Endothelial cell of umbilical vein (primary cell): ENCODE results near the gene PLCD3. TPM values are rescaled to one million over a fixed set of nuclear protein-coding genes. Genes with fewer than 3 reads are reported as not detected.
"Not testable (repeated sequence)": the region's sequence is repeated elsewhere in the genome, so short reads cannot be mapped to it uniquely, and the experiment has no call there.

Source experiments
- BruUV-seq: library from RNA; stranded (reverse); fragments of 400-500 nt; replicated peaks from 2 replicates; lab custom pipeline; 2021; lab: Mats Ljungman, UMichigan
- CTCF ChIA-PET: fragments of 300-600, 350-600 bp; sonication (Branson Sonifier 250); formaldehyde crosslinking; loops from one replicate; lab custom pipeline; 2021; ENCODE audit warnings: antibody characterized with exemption, inconsistent platforms; lab: Charles Lee
- POLR2A ChIA-PET: fragments of 300-600, 350-600 bp; sonication (Branson Sonifier 250); formaldehyde crosslinking; loops from one replicate; lab custom pipeline; 2021; ENCODE audit warnings: antibody characterized with exemption, inconsistent platforms; lab: Charles Lee
- DNase-seq: peaks from one replicate; pipeline ENCODE4 v3.0.0-alpha.2; 2011; ENCODE audit warnings: low read depth, low spot score
- FAIRE-seq: peaks from 2 replicates; lab custom pipeline; 2011; peaks lifted over from hg19 to GRCh38; lab: Jason Lieb, UNC
- H2AFZ ChIP-seq: 2 replicates; pipeline ENCODE4 v1.6.0; 2012; ENCODE audit warnings: low read depth, low read length, control low read depth, inconsistent platforms
- H3K27ac ChIP-seq: 2 replicates; pipeline ENCODE4 v1.5.1; 2011; ENCODE audit warnings: low read depth, mild to moderate bottlenecking, control low read depth, low read length, moderate library complexity; ENCODE audit not compliant: insufficient read depth
- H3K27me3 ChIP-seq, 2 experiments: 2 replicates each; pipeline versions ENCODE4 v1.6.0 to v1.6.1; 2011; ENCODE audit warnings: low read length in 2 of 2, mixed read lengths in 1 of 2; ENCODE audit not compliant: control insufficient read depth in 2 of 2, insufficient read depth in 2 of 2
- H3K36me3 ChIP-seq, 2 experiments: 2 replicates in 1 of 2; 3 replicates in 1 of 2; pipeline ENCODE4 v1.5.1; 2011; ENCODE audit warnings: low read length in 2 of 2, mild to moderate bottlenecking in 1 of 2, moderate library complexity in 1 of 2; ENCODE audit not compliant: control insufficient read depth in 2 of 2, insufficient read depth in 2 of 2; ENCODE audit errors: extremely low read depth in 1 of 2
- H3K4me1 ChIP-seq: 3 replicates; pipeline ENCODE4 v1.5.1; 2011; ENCODE audit warnings: mild to moderate bottlenecking, low read length; ENCODE audit not compliant: control insufficient read depth, insufficient read depth; ENCODE audit errors: extremely low read depth
- H3K4me2 ChIP-seq: 2 replicates; pipeline ENCODE4 v1.6.1; 2011; ENCODE audit warnings: low read length, control low read depth, mixed read lengths; ENCODE audit not compliant: insufficient read depth
- H3K4me3 ChIP-seq, 3 experiments: fragments of 200-600 bp in 1 of 3; sonication (generic), shearing (Covaris generic) in 1 of 3; replicated peaks in 1 of 3; 2 replicates each; pipeline ENCODE4 v1.5.1; 2011 to 2016; ENCODE audit warnings: control low read depth in 3 of 3, low read length in 3 of 3, mild to moderate bottlenecking in 2 of 3, inconsistent platforms in 1 of 3, low read depth in 1 of 3, moderate library complexity in 1 of 3; ENCODE audit not compliant: insufficient read depth in 1 of 3
- H3K79me2 ChIP-seq: 2 replicates; pipeline ENCODE4 v1.6.0; 2012; ENCODE audit warnings: low read length, inconsistent platforms; ENCODE audit not compliant: control insufficient read depth, insufficient read depth
- H3K9ac ChIP-seq: replicated peaks from 2 replicates; pipeline ENCODE3; 2011; ENCODE audit warnings: low read length, control low read depth; ENCODE audit not compliant: insufficient read depth; ENCODE audit errors: extremely low read depth
- H3K9me1 ChIP-seq: replicated peaks from 3 replicates; pipeline ENCODE4 v1.6.0; 2011; ENCODE audit warnings: mild to moderate bottlenecking, low read length; ENCODE audit not compliant: control insufficient read depth, insufficient read depth; ENCODE audit errors: extremely low read depth
- H3K9me3 ChIP-seq: replicated peaks from 2 replicates; pipeline ENCODE4 v1.5.1; 2012; ENCODE audit warnings: low read length, inconsistent platforms; ENCODE audit not compliant: control insufficient read depth, insufficient read depth
- H4K20me1 ChIP-seq: replicated peaks from 2 replicates; pipeline ENCODE3; 2011; ENCODE audit warnings: mild to moderate bottlenecking, low read length; ENCODE audit not compliant: control insufficient read depth, insufficient read depth; ENCODE audit errors: extremely low read depth
- CTCF ChIP-seq, 2 donors: IDR thresholded peaks; 1 replicate in 1 of 2; 2 replicates in 1 of 2; pipeline ENCODE4 v1.5.1; 2011; ENCODE audit warnings: low read length in 2 of 2, mild to moderate bottlenecking in 2 of 2, moderate library complexity in 2 of 2, control low read depth in 1 of 2, inconsistent platforms in 1 of 2, low read depth in 1 of 2; ENCODE audit not compliant: insufficient read depth in 1 of 2; ENCODE audit errors: extremely low read depth in 1 of 2
- EZH2 ChIP-seq: IDR thresholded peaks from 2 replicates; pipeline ENCODE4 v1.6.1; 2012; ENCODE audit warnings: borderline replicate concordance, low read depth, mild to moderate bottlenecking, moderate library complexity, low read length, inconsistent platforms; ENCODE audit not compliant: severe bottlenecking
- FOS ChIP-seq: IDR thresholded peaks from 2 replicates; pipeline ENCODE4 v1.6.1; 2011; ENCODE audit warnings: mild to moderate bottlenecking, low read length, moderate library complexity, borderline replicate concordance; ENCODE audit not compliant: insufficient read depth
- GATA2 ChIP-seq: IDR thresholded peaks from 2 replicates; pipeline ENCODE4 v1.7.0; 2011; ENCODE audit warnings: low read depth, mild to moderate bottlenecking, moderate library complexity, mixed read lengths, low read length; ENCODE audit not compliant: insufficient read length, insufficient read depth
- JUN ChIP-seq: IDR thresholded peaks from 2 replicates; pipeline ENCODE4 v1.6.1; 2011; ENCODE audit warnings: borderline replicate concordance, low read depth; ENCODE audit not compliant: insufficient read length, insufficient read depth
- MAX ChIP-seq: IDR thresholded peaks from 2 replicates; pipeline ENCODE4 v1.6.1; 2011; ENCODE audit not compliant: insufficient read depth, insufficient read length
- MYC ChIP-seq: IDR thresholded peaks from one replicate; pipeline ENCODE4 v1.6.1; 2011; ENCODE audit warnings: mild to moderate bottlenecking, low read depth, low read length
- POLR2A ChIP-seq: IDR thresholded peaks from 2 replicates; pipeline ENCODE4 v1.6.1; 2012; ENCODE audit warnings: low read depth, mild to moderate bottlenecking, control low read depth, low read length
- POLR2AphosphoS5 ChIP-seq: IDR thresholded peaks from 2 replicates; pipeline ENCODE4 v1.6.1; 2012; ENCODE audit warnings: low read depth, mild to moderate bottlenecking, control low read depth, low read length, moderate library complexity; ENCODE audit not compliant: insufficient read depth
- dilution Hi-C: fragments of 300-500 bp; cut with MboI; formaldehyde crosslinking; loops from one replicate; pipeline ENCODE4 v1.15.0; 2019; ENCODE audit warnings: low sequenced_read_pairs; ENCODE audit not compliant: extremely low pct_ligation_motif_present
- intact Hi-C: fragments of 100-400 bp; cut with micrococcal nuclease; formaldehyde crosslinking; loops from one replicate; pipeline ENCODE4 v1.10.0; 2022
- polyA plus RNA-seq, 4 experiments: library from polyadenylated mRNA; depleted of rRNA in 3 of 4; stranded (reverse) in 3 of 4; unstranded in 1 of 4; fragments of >200 nt; gene quantifications; 2 replicates each; pipeline versions ENCODE4 v1.2.1 to v1.2.3, GENCODE V29; 2011 to 2012; ENCODE audit warnings: missing spikeins in 1 of 4
- total RNA-seq: library from RNA; stranded (reverse); gene quantifications from 2 replicates; pipeline ENCODE4 v1.2.3, GENCODE V29; 2021

PLCD3 gene
- total and polyA plus RNA-seq, 2 donors (not counting 3 experiments of a cell fraction or from before 2014, with no cell fraction given) = 30.4 to 43.1 TPM

- no peak for FAIRE-seq
- POLR2A ChIA-PET = no interaction called here
Observed at GRCh38 chr17:45125509-45125908, 6.8 kb downstream of the PLCD3 start.

GRCh38 chr17:45124797-45125122 is 7.6 kb downstream of the PLCD3 start:
- H3K4me3 ChIP-seq, POLR2A ChIA-PET, H3K36me3 ChIP-seq, H3K9ac ChIP-seq, H4K20me1 ChIP-seq, H3K9me3 ChIP-seq, H3K9me1 ChIP-seq, FAIRE-seq, H3K27me3 ChIP-seq, H3K4me2 ChIP-seq, H2AFZ ChIP-seq, H3K79me2 ChIP-seq, BruUV-seq, dilution Hi-C loops, DNase-seq: not testable (repeated sequence)
- H3K4me1 ChIP-seq = peaks cover 30% of the 10 kb centered on the region
- CTCF ChIA-PET = interaction anchor here (1.4 to 3.8 kb wide), 4 partner anchors 9 to 25 kb away, joined by 5 to 20 read pairs (median 7); partner anchors contain the start of gene ACBD4
- peak overlapping the region; percentile 59 for H3K27ac ChIP-seq
- intact Hi-C loops = loop anchor here (1.0 kb wide), 1 partner anchor 8 kb away; the partner anchor contains the start of gene PLCD3

More at GRCh38 chr17:45125509-45125908, 6.8 kb downstream of the PLCD3 start:
- Histone ChIP-seq H3K9me1 (no peaks in the 10 kb centered on the region), H3K4me3 (no peak overlapping the region), H3K4me2 (no peak overlapping the region), H3K4me1 (peaks cover 30% of the 10 kb centered on the region), H3K27me3 (no peaks in the 10 kb centered on the region), H2AFZ (no peak overlapping the region), H3K27ac (no peak overlapping the region), H3K9me3 (no peaks in the 10 kb centered on the region), H3K36me3 (no peaks in the 10 kb centered on the region), H3K9ac (no peak overlapping the region), H4K20me1 (no peaks in the 10 kb centered on the region), H3K79me2 (no peaks in the 10 kb centered on the region)
- CTCF ChIA-PET = interaction anchor here (1.4 to 3.8 kb wide), 2 partner anchors 10 to 17 kb away, joined by 8 to 20 read pairs; partner anchors contain the start of gene ACBD4
- intact Hi-C loops (no loop called here), dilution Hi-C loops (no loop called here)
- BruUV-seq = no TSS peak
- no peak for TF ChIP-seq FOS
- TF ChIP-seq GATA2 = no peak
- TF ChIP-seq MAX = no peak
- no peak for TF ChIP-seq CTCF (IDR thresholded peaks at IDR 0.05; ENCODE audit: extremely low read depth in 1 of 2, insufficient read depth in 1 of 2, low read depth in 1 of 2, low read length in 2 of 2)
- no peak for TF ChIP-seq MYC
- no peak for TF ChIP-seq POLR2A
- no peak for TF ChIP-seq JUN
- no peak for TF ChIP-seq EZH2
- TF ChIP-seq POLR2AphosphoS5 = no peak
- DNase-seq = no peak
